Mesendoderm (in vitro differentiated cells): ENCODE measurements around the gene MOB3B.
A peak's percentile ranks its signal among the peaks of the same experiment; 100 is the strongest.
"Not testable (repeated sequence)": the region's sequence is repeated elsewhere in the genome, so short reads cannot be mapped to it uniquely, and the experiment has no call there.

Experiments
- DNase-seq: peaks from one replicate; pipeline ENCODE4 v3.0.0; 2013
- H2AK5ac ChIP-seq: 2 replicates; pipeline ENCODE4 v1.6.1; 2013; ENCODE audit warnings: low read length, inconsistent platforms
- H2BK120ac ChIP-seq: 2 replicates; pipeline ENCODE4 v1.6.1; 2013; ENCODE audit warnings: low read depth, mild to moderate bottlenecking, low read length, moderate library complexity, mixed read lengths
- H2BK15ac ChIP-seq: replicated peaks from 2 replicates; pipeline ENCODE4 v1.6.1; 2013; ENCODE audit warnings: low read depth, mild to moderate bottlenecking, moderate library complexity
- H2BK5ac ChIP-seq: 2 replicates; pipeline ENCODE4 v1.6.1; 2013; ENCODE audit warnings: low read length, inconsistent platforms
- H3K18ac ChIP-seq: 2 replicates; pipeline ENCODE4 v1.6.1; 2013; ENCODE audit warnings: mild to moderate bottlenecking, low read length, mixed read lengths
- H3K23ac ChIP-seq: one replicate; pipeline ENCODE4 v1.6.1; 2013; ENCODE audit warnings: low read length
- H3K27ac ChIP-seq: 2 replicates; pipeline ENCODE4 v1.5.1; 2013; ENCODE audit warnings: low read depth, mild to moderate bottlenecking, inconsistent platforms, low read length, moderate library complexity
- H3K27me3 ChIP-seq: 2 replicates; pipeline ENCODE4 v1.6.1; 2013; ENCODE audit warnings: low read length, control low read depth, mild to moderate bottlenecking, inconsistent platforms; ENCODE audit not compliant: insufficient read depth, poor library complexity
- H3K36me3 ChIP-seq: 2 replicates; pipeline ENCODE4 v1.6.1; 2013; ENCODE audit warnings: low read length, inconsistent platforms; ENCODE audit not compliant: control insufficient read depth, insufficient read depth
- H3K4ac ChIP-seq: one replicate; pipeline ENCODE4 v1.6.1; 2013; ENCODE audit warnings: low read depth, mild to moderate bottlenecking, low read length, moderate library complexity
- H3K4me1 ChIP-seq: 2 replicates; pipeline ENCODE4 v1.6.1; 2013; ENCODE audit warnings: low read depth, low read length, inconsistent platforms; ENCODE audit not compliant: control insufficient read depth
- H3K4me2 ChIP-seq: 2 replicates; pipeline ENCODE4 v1.6.1; 2013; ENCODE audit warnings: low read length
- H3K4me3 ChIP-seq: 2 replicates; pipeline ENCODE4 v1.5.1; 2013; ENCODE audit warnings: mild to moderate bottlenecking, low read length
- H3K56ac ChIP-seq: one replicate; pipeline ENCODE4 v1.6.1; 2013; ENCODE audit warnings: low read length
- H3K79me1 ChIP-seq: 2 replicates; pipeline ENCODE4 v1.6.1; 2013; ENCODE audit warnings: low read length, inconsistent platforms
- H3K79me2 ChIP-seq: 2 replicates; pipeline ENCODE4 v1.6.1; 2013; ENCODE audit warnings: mild to moderate bottlenecking, low read length; ENCODE audit not compliant: control insufficient read depth, insufficient read depth
- H3K9ac ChIP-seq: 2 replicates; pipeline ENCODE4 v1.6.1; 2013; ENCODE audit warnings: low read length, inconsistent platforms
- H4K5ac ChIP-seq: one replicate; pipeline ENCODE4 v1.6.1; 2013; ENCODE audit warnings: low read length
- H4K8ac ChIP-seq: one replicate; pipeline ENCODE4 v1.6.1; 2013; ENCODE audit warnings: low read depth, mild to moderate bottlenecking, control low read depth, low read length, moderate library complexity
- WGBS: extraction: QIAGEN DNeasy Blood & Tissue Kit; methylation state at CpG from one replicate; pipeline ENCODE4 v1.1.7; 2013; ENCODE audit warnings: low lambda C conversion rate, missing lambda C conversion rate; ENCODE audit not compliant: insufficient coverage; ENCODE audit errors: extremely low coverage; 5-methylcytosine and 5-hydroxymethylcytosine counted together

Gene MOB3B

DNA sequence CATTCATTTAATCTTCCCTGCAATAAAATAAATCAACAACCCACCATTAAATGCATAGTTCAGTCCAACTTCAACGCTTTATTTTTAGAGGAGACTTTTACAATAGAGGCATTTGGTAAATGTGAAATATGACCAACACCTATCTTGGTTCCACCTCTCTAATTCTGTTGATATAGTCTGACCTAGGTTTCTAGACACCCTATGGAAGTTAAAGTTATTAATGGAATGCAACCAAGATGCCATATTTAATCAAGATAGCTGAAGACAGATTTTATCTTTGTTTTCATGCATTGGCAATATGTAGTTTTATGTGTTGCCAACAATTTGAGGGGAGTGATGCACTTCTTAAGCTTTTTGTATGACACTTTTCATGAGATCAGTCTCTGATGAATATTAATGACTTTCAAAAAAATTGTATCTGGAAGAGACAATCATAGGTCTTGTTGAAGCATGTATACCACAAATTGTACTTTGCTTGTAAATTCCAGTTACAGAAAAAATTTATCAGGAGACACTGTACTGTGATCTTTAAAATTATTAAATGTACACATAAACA, 107.3 kb downstream of the MOB3B start:
- H3K79me2 ChIP-seq = no peaks in the 10 kb centered on the region
- no peak overlapping the region for H2AK5ac ChIP-seq
- H3K79me1 ChIP-seq = no peaks in the 10 kb centered on the region
- H3K27ac ChIP-seq = no peak overlapping the region
- no peak overlapping the region for H3K4me2 ChIP-seq
- no peak overlapping the region for H3K56ac ChIP-seq
- H3K18ac ChIP-seq = no peak overlapping the region
- no CpG with 5 or more reads among the region's 1 CpG for WGBS
- H3K9ac ChIP-seq = no peak overlapping the region
- H3K4me1 ChIP-seq = peaks cover 4% of the 10 kb centered on the region
- no peak for DNase-seq
- H2BK15ac ChIP-seq = no peak overlapping the region
- no peak overlapping the region for H2BK120ac ChIP-seq
- no peak overlapping the region for H3K4me3 ChIP-seq
- no peak overlapping the region for H3K4ac ChIP-seq
- H4K5ac ChIP-seq = no peak overlapping the region
- H3K36me3 ChIP-seq = no peaks in the 10 kb centered on the region
- H2BK5ac ChIP-seq = no peak overlapping the region
- no peaks in the 10 kb centered on the region for H3K27me3 ChIP-seq
- no peak overlapping the region for H4K8ac ChIP-seq
- H3K23ac ChIP-seq = no peak overlapping the region

DNA sequence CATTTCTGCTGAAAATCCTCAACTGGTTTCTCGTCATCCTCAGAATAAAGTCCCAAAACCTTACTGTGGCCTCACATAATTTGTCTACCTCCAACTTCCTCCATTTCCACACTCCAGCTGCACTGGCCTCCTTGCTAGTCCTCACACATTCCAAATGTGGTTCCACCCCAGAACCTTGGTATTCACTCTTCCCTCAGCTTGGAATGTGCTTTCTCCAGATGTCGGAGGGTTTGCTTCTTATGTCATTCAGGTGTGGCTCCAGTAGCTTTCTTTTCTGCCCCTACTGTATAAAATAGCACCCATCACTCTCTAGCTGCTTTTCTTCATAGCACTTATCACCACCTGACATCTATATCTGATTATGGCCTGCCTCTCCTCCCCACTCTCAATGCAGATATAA, 108.0 kb downstream of the MOB3B start:
- Histone ChIP-seq H2BK5ac (no peak overlapping the region), H3K4me3 (no peak overlapping the region), H3K56ac (no peak overlapping the region), H3K4ac (no peak overlapping the region), H2BK15ac (no peak overlapping the region), H3K27ac (no peak overlapping the region), H3K4me1 (peaks cover 2% of the 10 kb centered on the region), H4K8ac (no peak overlapping the region), H3K23ac (no peak overlapping the region), H3K79me1 (no peaks in the 10 kb centered on the region), H2AK5ac (no peak overlapping the region), H3K4me2 (no peak overlapping the region), H3K36me3 (no peaks in the 10 kb centered on the region), H3K27me3 (no peaks in the 10 kb centered on the region), H2BK120ac (no peak overlapping the region), H3K9ac (no peak overlapping the region), H4K5ac (no peak overlapping the region), H3K18ac (no peak overlapping the region), H3K79me2 (no peaks in the 10 kb centered on the region)
- no CpG with 5 or more reads among the region's 2 CpGs for WGBS
- peak; percentile 84 for DNase-seq

DNA sequence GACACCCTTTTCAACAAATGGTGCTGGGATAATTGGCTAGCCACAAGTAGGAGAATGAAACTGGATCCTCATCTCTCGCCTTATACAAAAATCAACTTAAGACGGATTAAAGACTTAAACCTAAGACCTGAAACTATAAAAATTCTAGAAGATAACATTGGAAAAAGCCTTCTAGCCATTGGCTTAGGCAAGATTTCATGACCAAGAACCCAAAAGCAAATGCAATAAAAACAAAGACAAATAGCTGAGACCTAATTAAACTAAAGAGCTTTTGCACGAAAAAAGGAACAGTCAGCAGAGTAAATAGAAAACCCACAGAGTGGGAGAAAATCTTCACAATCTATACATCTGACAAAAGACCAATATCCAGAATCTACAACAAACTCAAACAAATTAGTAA, 110.1 kb downstream of the MOB3B start:
- H3K4me3 ChIP-seq, H3K23ac ChIP-seq, H3K4me2 ChIP-seq, H3K27me3 ChIP-seq, H2BK15ac ChIP-seq, H3K36me3 ChIP-seq, H2BK5ac ChIP-seq, H2BK120ac ChIP-seq, DNase-seq, H3K4me1 ChIP-seq, H3K18ac ChIP-seq, H3K56ac ChIP-seq, H4K5ac ChIP-seq, H3K4ac ChIP-seq, H3K9ac ChIP-seq, H4K8ac ChIP-seq, H3K79me2 ChIP-seq, H3K27ac ChIP-seq, H3K79me1 ChIP-seq, H2AK5ac ChIP-seq: not testable (repeated sequence)
- WGBS = no CpG with 5 or more reads among the region's 3 CpGs

DNA sequence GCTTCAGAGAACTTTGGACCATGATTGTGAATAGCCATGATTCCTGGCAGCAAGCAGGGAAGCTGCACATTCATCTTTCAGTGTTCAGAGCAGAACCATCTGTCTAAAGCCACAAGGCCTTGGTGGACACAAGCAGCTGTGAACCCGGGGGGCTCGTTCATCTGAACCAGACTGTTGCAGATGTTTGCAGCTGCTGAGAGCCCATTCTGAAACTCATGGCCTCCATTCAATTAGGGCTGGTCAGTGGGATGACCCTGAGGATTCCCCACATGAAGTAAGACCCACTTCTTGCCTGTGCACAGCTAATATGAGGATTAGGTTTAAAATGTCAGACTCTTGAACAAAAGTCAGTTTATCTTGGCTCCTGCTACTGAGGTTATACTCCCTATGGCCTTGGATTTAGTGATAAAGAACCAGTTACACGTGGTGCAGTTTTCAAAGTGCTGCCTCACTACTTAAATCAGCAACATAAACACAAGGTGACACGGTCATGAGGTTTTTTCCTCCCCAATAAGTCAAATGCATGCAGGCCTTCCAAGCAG, 115.3 kb downstream of the MOB3B start:
- H3K4ac ChIP-seq = no peak overlapping the region
- no peaks in the 10 kb centered on the region for H3K27me3 ChIP-seq
- no peaks in the 10 kb centered on the region for H3K79me2 ChIP-seq
- DNase-seq = no peak
- no peak overlapping the region for H2BK120ac ChIP-seq
- no peak overlapping the region for H3K23ac ChIP-seq
- H3K79me1 ChIP-seq = no peaks in the 10 kb centered on the region
- no peak overlapping the region for H3K56ac ChIP-seq
- H2AK5ac ChIP-seq = no peak overlapping the region
- H3K27ac ChIP-seq = no peak overlapping the region
- H2BK15ac ChIP-seq = no peak overlapping the region
- no peak overlapping the region for H4K5ac ChIP-seq
- no peak overlapping the region for H3K9ac ChIP-seq
- WGBS = no CpG with 5 or more reads among the region's 4 CpGs
- no peak overlapping the region for H2BK5ac ChIP-seq
- H4K8ac ChIP-seq = no peak overlapping the region
- no peaks in the 10 kb centered on the region for H3K36me3 ChIP-seq
- no peak overlapping the region for H3K4me2 ChIP-seq
- H3K18ac ChIP-seq = no peak overlapping the region
- H3K4me3 ChIP-seq = no peak overlapping the region
- H3K4me1 ChIP-seq = no peaks in the 10 kb centered on the region

DNA sequence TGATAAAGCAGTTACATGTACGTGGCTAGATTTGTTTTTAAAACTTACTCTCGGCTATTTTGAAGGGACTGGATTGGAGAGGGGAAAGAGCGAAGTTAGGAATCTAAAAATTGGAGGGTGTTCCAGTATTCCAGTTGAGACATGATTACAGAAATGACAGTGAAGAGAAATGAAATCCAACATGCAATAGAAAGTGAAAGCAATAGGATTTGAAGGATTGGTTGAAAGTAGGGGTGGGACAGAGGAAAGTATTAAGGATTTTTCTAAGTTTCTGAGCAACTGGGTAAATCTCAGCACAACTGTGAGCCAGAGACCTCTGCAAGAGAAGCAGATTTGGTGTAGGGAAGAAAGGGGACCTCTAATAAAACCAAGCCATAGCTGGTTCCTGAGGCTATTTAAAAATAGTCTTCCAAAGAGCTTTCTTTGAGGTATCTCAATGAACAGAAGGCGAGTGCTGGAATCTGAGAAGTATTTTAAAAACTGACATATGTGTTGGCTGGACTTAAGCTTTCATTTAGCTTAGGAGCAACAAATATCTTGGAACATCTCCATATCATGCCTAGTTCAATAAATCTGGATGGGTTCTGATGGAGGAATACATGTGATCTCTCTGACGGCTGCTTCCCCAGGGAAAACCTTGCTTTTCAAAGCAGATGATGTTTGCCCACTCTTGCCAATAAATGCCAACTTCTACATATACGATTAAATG, 115.9 kb downstream of the MOB3B start:
- Histone ChIP-seq H2BK120ac (no peak overlapping the region), H4K5ac (no peak overlapping the region), H2BK15ac (no peak overlapping the region), H3K4me2 (no peak overlapping the region), H3K79me1 (no peaks in the 10 kb centered on the region), H3K23ac (no peak overlapping the region), H4K8ac (no peak overlapping the region), H2BK5ac (no peak overlapping the region), H3K4me3 (no peak overlapping the region), H2AK5ac (no peak overlapping the region), H3K18ac (no peak overlapping the region), H3K27ac (no peak overlapping the region), H3K9ac (no peak overlapping the region), H3K79me2 (no peaks in the 10 kb centered on the region), H3K27me3 (no peaks in the 10 kb centered on the region), H3K4ac (no peak overlapping the region), H3K4me1 (no peaks in the 10 kb centered on the region), H3K56ac (no peak overlapping the region), H3K36me3 (no peaks in the 10 kb centered on the region)
- DNase-seq = no peak
- no CpG with 5 or more reads among the region's 6 CpGs for WGBS
